GM18517 (cell line): Measurements from ENCODE around the gene DACT3.

Source experiments
- ATAC-seq: cut with Tn5 transposase; IDR thresholded peaks from one replicate; pipeline ENCODE4 v1.9.1; 2021; ENCODE audit warnings: mild to moderate bottlenecking, moderate library complexity; ENCODE audit not compliant: unreplicated experiment

DACT3 gene

GRCh38 chr19:46600384-46601317 lies 60.3 kb downstream of the DACT3 start:
- ATAC-seq: peak; percentile 78

DNA sequence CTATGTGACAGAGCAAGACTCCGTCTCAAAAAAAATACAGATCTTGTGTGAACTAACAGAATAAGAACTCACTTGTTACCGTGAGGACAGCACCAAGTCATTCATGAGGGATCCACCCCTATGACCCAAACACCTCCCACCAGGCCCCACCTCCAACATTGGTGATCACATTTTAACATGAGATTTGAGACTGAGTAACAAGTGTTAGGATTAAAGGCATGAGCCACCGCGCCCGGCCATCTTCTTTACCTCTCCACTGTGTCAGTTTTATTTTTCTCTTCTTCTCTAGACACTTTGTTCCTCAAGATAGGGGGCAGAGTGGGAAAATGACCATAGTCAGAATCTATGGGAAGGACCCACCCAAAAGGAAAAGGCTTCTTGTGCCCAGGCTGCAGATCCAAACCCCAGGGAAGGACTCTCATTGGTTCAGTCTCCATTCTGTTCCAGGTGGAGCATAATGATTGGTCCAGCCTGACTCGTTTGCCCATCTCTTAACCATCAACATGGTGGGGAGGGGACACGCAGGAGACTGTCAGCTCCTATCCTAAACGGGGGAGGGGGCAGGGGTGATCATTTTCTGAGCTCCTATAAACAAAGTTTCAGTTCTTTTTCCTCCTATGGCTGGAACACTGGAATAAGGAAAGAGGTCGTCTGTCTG lies 61.1 kb downstream of the DACT3 start:
- no peak for ATAC-seq

DNA sequence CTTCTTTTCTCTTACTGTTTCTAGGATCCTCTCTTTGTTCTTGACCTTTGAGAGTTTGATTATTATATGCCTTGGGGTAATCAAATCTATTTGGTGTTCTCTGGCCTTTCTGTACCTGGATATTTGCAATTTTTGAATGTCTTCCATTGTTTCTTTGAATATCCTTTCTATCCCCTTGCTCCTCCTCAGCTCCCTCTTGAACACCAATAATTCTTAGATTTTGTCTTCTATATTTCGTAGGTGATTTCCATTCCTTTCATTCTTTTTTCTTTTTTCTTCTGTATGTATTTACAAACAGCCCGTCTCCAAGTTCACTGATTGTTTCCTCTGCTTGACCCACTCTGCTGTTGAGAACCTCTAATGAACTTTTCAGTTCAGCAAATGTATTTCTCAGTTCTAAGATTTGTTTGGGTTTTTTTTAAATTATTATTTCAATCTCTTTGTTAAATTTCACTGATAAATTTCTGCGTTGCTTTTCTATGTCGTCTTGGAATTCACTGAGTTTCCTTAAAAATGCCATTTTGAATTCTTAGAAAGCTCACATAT lies 62.5 kb downstream of the DACT3 start:
- ATAC-seq: no peak
